Sciatic nerve (tissue), 2 donors: ENCODE results near the gene IRX4. TPM values are rescaled to one million over a fixed set of nuclear protein-coding genes. Genes with fewer than 3 reads are reported as not detected.
"Not testable (repeated sequence)": the region's sequence is repeated elsewhere in the genome, so short reads cannot be mapped to it uniquely, and the experiment has no call there.

Experiments
- ATAC-seq: fragments of 200-7000 bp; cut with Tn5 transposase; one replicate; pipeline ENCODE4 v1.9.1; 2020; ENCODE audit warnings: mild to moderate bottlenecking, moderate library complexity
- DNase-seq: peaks from one replicate; pipeline ENCODE4 v3.0.0-alpha.2; 2020; ENCODE audit warnings: low spot score
- intact Hi-C: fragments of 100-400 bp; cut with DNase I; formaldehyde crosslinking; loops from one replicate; pipeline ENCODE4 v1.14.2; 2022
- total RNA-seq: library from RNA; stranded (reverse); fragmentation: NEBNext Ultra II Directional; extraction: Animal tissue kit (Norgen Biotek cat#: 25700); gene quantifications from one replicate; pipeline ENCODE4 v1.2.1, GENCODE V29; 2021
- donor health status: DM: no; HTN: no; CAD: no.
- donor health status: DM: no; HTN: no; CAD: no.

Gene IRX4
- total RNA-seq, 1 donor from 2014 or later: not detected

GRCh38 chr5:1870435-1871272 is 12.1 kb downstream of the IRX4 start:
- intact Hi-C loops: not testable (repeated sequence)

GRCh38 chr5:1868886-1869475 is 13.7 kb downstream of the IRX4 start:
- DNase-seq (no peak), ATAC-seq (no peak)
- intact Hi-C loops: no loop called here

More at GRCh38 chr5:1870435-1871272, 12.1 kb downstream of the IRX4 start:
- ATAC-seq, DNase-seq: not testable (repeated sequence)

GRCh38 chr5:1867815-1868143 is 14.9 kb downstream of the IRX4 start:
- intact Hi-C loops: no loop called here
- DNase-seq (no peak), ATAC-seq (no peak)

- ATAC-seq: peak; percentile 38
- intact Hi-C loops: no loop called here
- DNase-seq: no peak
These were observed 15.5 kb downstream of the IRX4 start for GRCh38 chr5:1867114-1867814.

DNA sequence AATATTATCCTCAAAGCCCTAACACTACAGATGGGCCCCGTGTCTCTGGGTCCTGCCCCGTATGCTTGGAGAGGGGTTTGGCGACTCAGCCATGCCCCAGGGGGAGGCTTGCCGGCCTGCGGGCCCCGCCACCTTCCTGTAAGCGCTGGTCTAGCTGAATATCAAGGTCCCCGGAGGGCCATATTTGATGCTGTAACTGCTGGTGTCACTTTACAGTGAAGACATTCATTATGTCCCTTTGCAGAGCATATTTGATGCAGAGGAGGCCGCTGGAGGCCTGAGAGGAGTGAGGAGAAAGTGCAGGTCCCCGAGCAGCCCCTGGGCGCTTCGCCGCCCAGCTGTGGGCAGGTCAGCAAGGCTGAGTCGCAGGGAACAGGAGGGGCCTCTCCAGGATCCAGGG is 16.8 kb downstream of the IRX4 start:
- ATAC-seq: no peak
- DNase-seq: no peak
- intact Hi-C loops: no loop called here

DNA sequence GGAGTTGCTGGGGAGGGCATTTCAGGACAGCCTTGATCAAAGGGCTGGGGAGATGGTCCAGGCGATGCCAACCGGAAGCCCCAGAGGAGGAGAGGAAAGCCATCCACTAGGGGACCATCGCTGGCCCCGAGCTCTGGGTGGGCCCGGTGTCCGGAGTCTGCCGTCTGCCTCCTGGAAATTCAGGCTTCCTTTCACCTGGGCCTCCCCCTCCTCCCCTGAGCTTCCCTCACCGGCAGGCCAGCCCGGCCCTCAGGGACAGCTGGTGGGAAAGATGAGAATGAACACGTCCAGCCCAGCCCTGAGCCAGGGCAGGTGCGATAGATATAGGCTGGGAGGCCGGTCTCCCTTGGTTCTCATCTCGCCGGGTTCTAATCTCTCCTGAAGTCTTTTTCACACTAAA is 17.2 kb downstream of the IRX4 start:
- ATAC-seq: no peak
- DNase-seq: no peak
- intact Hi-C loops: no loop called here

- DNase-seq: no peak
- no peak for ATAC-seq
These were observed 17.8 kb downstream of the IRX4 start for GRCh38 chr5:1864896-1865440.

GRCh38 chr5:1860949-1861348 is 21.8 kb downstream of the IRX4 start:
- intact Hi-C loops: no loop called here
- no peak for ATAC-seq
- no peak for DNase-seq

More at GRCh38 chr5:1864896-1865440, 17.8 kb downstream of the IRX4 start:
- intact Hi-C loops: no loop called here

DNA sequence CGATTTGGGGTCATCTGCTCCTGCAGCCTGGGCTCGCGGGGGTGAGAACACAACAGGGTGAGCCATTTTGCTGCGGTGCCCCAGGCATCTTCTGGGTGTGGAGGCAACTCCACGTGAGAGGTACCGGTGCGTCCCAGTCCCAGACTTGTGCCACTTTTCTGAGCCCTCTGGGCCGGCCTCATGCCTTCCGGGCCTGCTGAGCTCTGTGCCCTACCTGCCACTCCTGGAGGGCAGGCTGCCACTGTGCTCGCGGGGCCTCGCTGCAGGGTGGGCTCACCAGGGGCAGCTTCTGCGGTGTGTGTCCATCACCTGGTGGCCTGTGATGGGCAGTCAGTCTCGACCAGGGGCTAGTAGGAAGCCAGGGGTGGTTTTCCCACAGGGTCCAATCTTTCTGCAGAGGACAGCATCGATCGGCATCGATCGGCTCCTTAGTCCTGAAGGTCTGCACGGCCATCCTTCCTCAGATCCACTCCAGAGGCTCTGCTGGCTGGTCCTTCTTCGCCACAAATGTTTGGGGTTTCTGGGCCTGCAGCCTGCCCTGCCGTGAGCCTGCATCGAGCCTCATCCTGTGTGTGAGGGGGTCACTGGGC is 22.6 kb downstream of the IRX4 start:
- DNase-seq (no peak), ATAC-seq (no peak)
- intact Hi-C loops: no loop called here

DNA sequence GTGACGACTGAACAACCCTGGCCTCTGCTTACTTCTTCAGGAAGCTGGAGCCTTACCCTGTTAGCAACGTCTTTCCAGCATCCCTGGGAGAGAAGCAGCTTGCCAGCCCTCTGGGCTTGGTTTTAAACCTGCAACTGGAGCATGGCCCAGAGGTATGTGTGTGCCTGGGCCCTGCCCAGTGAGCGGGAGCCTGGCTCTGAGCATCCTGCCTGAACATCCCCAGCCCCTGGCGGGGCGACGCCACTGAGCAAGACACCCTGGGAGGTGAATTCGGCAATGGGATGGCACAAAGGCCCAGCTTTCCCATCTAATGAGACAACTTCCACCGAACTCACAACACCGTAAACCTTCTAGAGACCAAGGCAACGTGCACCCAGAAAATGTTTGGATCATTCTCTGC is 23.6 kb downstream of the IRX4 start:
- DNase-seq (no peak), ATAC-seq (no peak)
- intact Hi-C loops: no loop called here

- ATAC-seq (no peak), DNase-seq (no peak)
- intact Hi-C loops: no loop called here
These were observed 24.3 kb downstream of the IRX4 start for GRCh38 chr5:1858436-1858835.

DNA sequence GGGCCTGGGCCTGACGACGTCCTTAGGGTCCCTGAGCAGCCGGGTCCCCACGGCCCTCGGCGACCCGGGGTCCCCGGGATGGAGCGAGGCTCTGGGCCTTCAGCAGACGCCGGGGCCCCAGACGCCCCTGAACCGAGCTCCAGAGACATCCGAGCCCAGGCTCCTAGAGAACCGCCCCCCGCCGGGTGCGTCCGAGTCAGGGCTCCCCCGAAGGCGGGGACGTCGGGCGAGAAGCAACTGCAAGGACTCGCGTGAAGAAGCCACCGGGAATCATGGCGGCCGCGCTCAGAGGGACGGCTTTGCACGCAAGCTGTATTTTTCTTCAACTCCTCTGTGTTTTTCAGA is 25.5 kb downstream of the IRX4 start:
- ATAC-seq (no peak), DNase-seq (no peak)
- intact Hi-C loops: no loop called here

GRCh38 chr5:1856596-1857255 is 26.0 kb downstream of the IRX4 start:
- ATAC-seq (no peak), DNase-seq (no peak)
- intact Hi-C loops: no loop called here

- intact Hi-C loops: no loop called here
- DNase-seq (no peak), ATAC-seq (no peak)
These were observed 27.1 kb downstream of the IRX4 start for GRCh38 chr5:1855596-1855995.

DNA sequence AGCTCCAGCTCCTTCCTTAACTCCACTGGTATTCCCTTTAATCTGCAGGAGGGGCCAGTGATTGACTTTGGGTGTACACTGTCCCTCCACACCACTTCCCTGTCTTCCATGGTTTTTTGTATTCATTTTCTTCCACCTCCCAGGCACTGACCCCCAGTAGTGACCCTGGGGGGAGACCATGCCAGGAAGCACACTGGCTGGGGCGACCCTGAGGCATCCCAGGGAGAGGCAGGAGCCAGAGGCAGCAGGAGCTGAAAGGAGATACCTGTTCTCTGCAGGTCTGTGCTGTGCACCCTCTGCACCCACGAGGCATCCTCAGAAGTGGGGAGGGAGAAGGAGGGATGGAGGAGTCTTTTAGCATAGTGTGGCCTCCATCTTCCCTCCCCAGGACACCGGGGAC is 27.6 kb downstream of the IRX4 start:
- intact Hi-C loops: no loop called here
- DNase-seq: no peak

DNA sequence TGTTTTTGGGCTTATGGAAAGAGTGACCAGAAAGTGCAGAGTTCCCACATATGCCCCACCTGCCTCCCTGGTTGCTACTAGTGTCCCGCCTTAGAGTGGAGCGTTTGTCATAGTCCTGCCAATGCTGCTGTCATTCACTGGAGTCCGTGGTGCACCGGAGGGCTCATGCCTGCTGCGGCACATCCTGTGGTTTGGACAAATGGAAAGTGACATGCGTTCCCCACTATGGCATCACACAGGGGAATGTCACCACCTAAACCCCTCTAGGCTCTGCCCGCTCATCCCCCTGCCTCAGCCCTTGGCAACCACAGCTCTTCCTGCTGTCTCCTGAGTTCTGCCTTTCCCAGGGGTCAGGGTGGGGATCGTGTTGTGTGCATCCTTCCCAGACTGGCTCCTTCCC is 29.2 kb downstream of the IRX4 start:
- intact Hi-C loops: no loop called here
- ATAC-seq (no peak), DNase-seq (no peak)

More for the DNA sequence above, 27.6 kb downstream of the IRX4 start:
- no peak for ATAC-seq

DNA sequence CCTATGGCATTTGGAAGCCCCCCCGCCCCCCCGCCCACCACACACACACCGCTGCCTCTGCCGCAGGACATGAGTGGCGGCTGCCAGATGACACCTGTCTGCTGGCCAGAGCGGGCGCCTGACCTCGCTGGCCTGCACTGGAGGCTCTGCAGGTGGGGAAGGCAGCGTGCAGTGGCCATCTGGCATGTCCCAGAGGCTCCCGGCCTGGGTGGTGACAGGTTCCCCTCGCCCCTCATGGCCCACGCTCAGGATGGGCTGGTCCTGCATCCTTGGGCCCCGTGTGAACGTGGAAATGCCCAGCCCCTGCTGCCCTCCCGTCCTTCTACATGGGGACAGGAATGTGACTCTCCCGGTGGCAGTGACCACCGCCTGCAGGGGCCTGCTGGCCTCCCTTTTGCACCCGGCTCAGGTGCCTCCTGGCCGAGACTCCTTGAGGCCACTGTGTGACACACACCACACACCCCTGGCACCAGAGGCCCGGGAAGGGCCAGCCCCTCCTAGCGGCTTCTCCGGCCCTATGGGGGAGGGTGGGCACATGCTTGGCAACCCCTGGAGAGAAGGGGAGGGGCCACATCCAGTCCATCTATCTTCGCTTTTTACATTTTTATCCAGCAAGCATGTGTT is 30.3 kb downstream of the IRX4 start:
- DNase-seq (no peak), ATAC-seq (no peak)
- intact Hi-C loops: no loop called here

GRCh38 chr5:1851290-1851934 is 31.3 kb downstream of the IRX4 start:
- intact Hi-C loops: no loop called here
- ATAC-seq (no peak), DNase-seq (no peak)
